T-helper 1 cell (primary cell): ENCODE measurements around the gene ACTL6B.
"Not testable (repeated sequence)": the region's sequence is repeated elsewhere in the genome, so short reads cannot be mapped to it uniquely, and the experiment has no call there.

Source experiments
- DNase-seq, 5 donors: peaks; one replicate each; pipeline ENCODE4 v3.0.0-alpha.2; 2012 to 2020

Gene ACTL6B

GRCh38 chr7:100671353-100672327 is 15.4 kb upstream of the ACTL6B start:
- DNase-seq: no peak

- no peak for DNase-seq
These were observed 13.8 kb upstream of the ACTL6B start for GRCh38 chr7:100670074-100670473.

- DNase-seq: not testable (repeated sequence)
These were observed 12.9 kb upstream of the ACTL6B start for GRCh38 chr7:100669106-100669505.

GRCh38 chr7:100668069-100668449 is 11.8 kb upstream of the ACTL6B start:
- DNase-seq: no peak

- DNase-seq: no peak
These were observed 11.3 kb upstream of the ACTL6B start for GRCh38 chr7:100667331-100668068.

- DNase-seq: no peak
These were observed 9.0 kb upstream of the ACTL6B start for GRCh38 chr7:100665168-100665726.

GRCh38 chr7:100662194-100662776 is 6.0 kb upstream of the ACTL6B start:
- not testable (repeated sequence) for DNase-seq

- no peak for DNase-seq
These were observed 1.1 kb downstream of the ACTL6B start for GRCh38 chr7:100654908-100655831.

GRCh38 chr7:100649826-100650565 is 6.3 kb downstream of the ACTL6B start:
- DNase-seq: no peak

- DNase-seq: no peak
These were observed 13.7 kb downstream of the ACTL6B start for GRCh38 chr7:100642534-100642907.

GRCh38 chr7:100641860-100642533 is 14.3 kb downstream of the ACTL6B start:
- DNase-seq: no peak

GRCh38 chr7:100641463-100641859 is 14.8 kb downstream of the ACTL6B start, which contains the start of gene TFR2:
TSS of gene TFR2 (minus strand) at chr7:100641552. CDS start at chr7:100641509, 43 bp downstream.
- no peak for DNase-seq

GRCh38 chr7:100640517-100641440 is 15.5 kb downstream of the ACTL6B start:
- no peak for DNase-seq

GRCh38 chr7:100639995-100640516 is 16.2 kb downstream of the ACTL6B start:
- DNase-seq: no peak

- peak; percentile 45 to 72 (median 49) for DNase-seq
These were observed 23.1 kb downstream of the ACTL6B start for GRCh38 chr7:100632951-100633717.

- DNase-seq: no peak
These were observed 26.2 kb downstream of the ACTL6B start for GRCh38 chr7:100630066-100630465.

GRCh38 chr7:100629117-100629716 is 27.0 kb downstream of the ACTL6B start:
- DNase-seq: no peak

GRCh38 chr7:100627238-100627549 is 29.1 kb downstream of the ACTL6B start:
- no peak for DNase-seq
